Breast epithelium (tissue), 4 donors: ENCODE measurements around the gene CCL19. TPM values are rescaled to one million over a fixed set of nuclear protein-coding genes. Genes with fewer than 3 reads are reported as not detected.

Source experiments
- DNase-seq, 2 donors: peaks; one replicate each; pipeline ENCODE4 v3.0.0-alpha.2; 2019; ENCODE audit warnings: low spot score in 2 of 2
- H3K27ac ChIP-seq, 2 donors: fragments of 200-600 bp; sonication (generic) in 1 of 2; one replicate each; pipeline ENCODE4 v1.5.1; 2016 to 2019; ENCODE audit warnings: mild to moderate bottlenecking in 1 of 2
- H3K27me3 ChIP-seq, 2 donors: fragments of 200-600 bp; sonication (generic) in 1 of 2; one replicate each; pipeline versions ENCODE4 v1.5.1 to v1.6.0; 2017 to 2019; ENCODE audit warnings: control low read depth in 1 of 2, mild to moderate bottlenecking in 1 of 2
- H3K36me3 ChIP-seq: fragments of 200-600 bp; one replicate; pipeline ENCODE4 v1.5.1; 2019
- H3K4me1 ChIP-seq, 2 donors: fragments of 200-600 bp; sonication (generic); one replicate each; pipeline ENCODE4 v1.5.1; 2016 to 2019; ENCODE audit warnings: control low read depth in 1 of 2
- H3K4me3 ChIP-seq, 3 donors: fragments of 200-600 bp; sonication (generic); 1 replicate in 2 of 3; 2 replicates in 1 of 3; pipeline ENCODE4 v1.5.1; 2016 to 2019; ENCODE audit warnings: mild to moderate bottlenecking in 3 of 3, moderate library complexity in 2 of 3
- H3K9me3 ChIP-seq, 2 donors: fragments of 200-600 bp; sonication (generic) in 1 of 2; one replicate each; pipeline ENCODE4 v1.5.1; 2016 to 2019; ENCODE audit warnings: control low read depth in 1 of 2
- CTCF ChIP-seq, 3 donors: fragments of 450-650 bp; IDR thresholded peaks; one replicate each; pipeline ENCODE4 v1.5.1; 2016 to 2017; ENCODE audit warnings: antibody characterized with exemption in 3 of 3, mild to moderate bottlenecking in 3 of 3, moderate library complexity in 3 of 3
- POLR2A ChIP-seq: fragments of 450-650 bp; IDR thresholded peaks from one replicate; pipeline ENCODE4 v1.6.1; 2016; ENCODE audit warnings: antibody characterized with exemption, mild to moderate bottlenecking, moderate library complexity
- POLR2AphosphoS5 ChIP-seq, 3 donors: sonication (generic); formaldehyde crosslinking; IDR thresholded peaks; one replicate each; pipeline ENCODE4 v1.6.1; 2017; ENCODE audit warnings: antibody characterized with exemption in 3 of 3
- intact Hi-C: fragments of 100-400 bp; cut with DNase I; formaldehyde crosslinking; loops from one replicate; pipeline ENCODE4 v1.15.1; 2023; ENCODE audit warnings: low total_unique reads
- total RNA-seq, 3 donors: library from RNA; depleted of rRNA; stranded (reverse); fragments of >200 nt; gene quantifications; one replicate each; pipeline ENCODE4 v1.1.0, GENCODE V29; 2016

CCL19 gene
- total RNA-seq, 3 donors from 2014 or later: 0.88 to 5.6 (median 1.3) TPM

DNA sequence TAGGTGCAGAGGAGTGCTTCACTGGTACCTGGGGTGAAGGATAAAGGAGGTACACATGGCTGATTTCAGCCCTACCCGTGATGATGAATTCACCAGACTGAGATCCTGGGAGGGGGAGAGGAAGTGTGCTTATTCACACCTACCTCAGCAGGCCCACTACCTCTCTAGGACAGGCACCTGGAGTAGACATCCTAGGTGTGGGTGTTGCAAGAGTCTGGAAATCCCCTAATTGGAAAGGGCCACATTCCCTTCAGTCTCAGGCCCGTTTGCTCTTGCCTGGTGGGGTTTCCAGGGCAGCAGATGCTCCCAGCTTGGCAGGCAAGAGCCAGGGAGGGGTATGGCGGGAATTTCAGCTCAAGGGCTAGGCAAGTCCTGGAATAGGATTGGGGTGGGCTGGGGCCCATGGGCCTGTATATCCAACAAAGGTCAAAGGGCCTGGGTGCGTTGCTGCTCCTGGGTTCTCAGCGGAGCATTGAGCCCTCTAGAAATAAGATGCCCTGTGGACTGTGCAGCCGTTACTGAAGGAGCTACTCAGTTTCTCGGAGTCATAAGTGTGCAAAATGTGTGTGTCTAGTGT is 24.7 kb upstream of the CCL19 start:
- DNase-seq: no peak
- intact Hi-C loops: no loop called here
- no peaks in the 10 kb centered on the region for H3K4me1 ChIP-seq
- H3K27me3 ChIP-seq: no peaks in the 10 kb centered on the region
- no peak overlapping the region for H3K4me3 ChIP-seq
- no peak overlapping the region for H3K27ac ChIP-seq
- TF ChIP-seq CTCF (IDR thresholded peaks at IDR 0.05): no peak
- TF ChIP-seq POLR2A: no peak
- no peak for TF ChIP-seq POLR2AphosphoS5 (IDR thresholded peaks at IDR 0.05)
- H3K36me3 ChIP-seq: no peaks in the 10 kb centered on the region
- no peaks in the 10 kb centered on the region for H3K9me3 ChIP-seq

DNA sequence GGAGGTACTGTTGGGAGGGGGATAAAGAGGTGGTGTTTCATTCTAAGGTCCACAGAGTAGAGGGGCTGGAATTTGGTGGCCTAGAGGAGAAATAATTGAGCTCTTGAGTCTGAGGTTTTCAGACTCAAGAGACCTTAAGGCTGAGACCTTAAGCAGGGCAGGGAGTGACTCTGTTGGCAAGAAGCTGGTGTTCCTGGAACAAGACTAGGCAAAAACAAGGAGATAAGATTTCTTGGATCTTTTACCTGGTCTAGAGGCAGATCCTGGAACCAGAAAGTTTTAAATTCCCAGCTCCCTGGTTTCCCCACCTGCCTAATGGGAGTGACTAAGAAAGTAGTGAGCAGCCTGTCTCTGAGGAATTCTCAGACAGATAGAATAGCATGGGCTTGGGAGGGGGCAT is 22.9 kb upstream of the CCL19 start:
- Histone ChIP-seq H3K27ac (no peak overlapping the region), H3K4me3 (no peak overlapping the region), H3K27me3 (no peaks in the 10 kb centered on the region), H3K9me3 (no peaks in the 10 kb centered on the region), H3K36me3 (no peaks in the 10 kb centered on the region), H3K4me1 (no peaks in the 10 kb centered on the region)
- intact Hi-C loops: no loop called here
- TF ChIP-seq CTCF (IDR thresholded peaks at IDR 0.05) (no peak), POLR2AphosphoS5 (IDR thresholded peaks at IDR 0.05) (no peak), POLR2A (no peak)
- DNase-seq: no peak

- intact Hi-C loops: no loop called here
- no peaks in the 10 kb centered on the region for H3K27me3 ChIP-seq
- H3K27ac ChIP-seq: no peak overlapping the region
- no peaks in the 10 kb centered on the region for H3K9me3 ChIP-seq
- DNase-seq: no peak
- H3K4me1 ChIP-seq: no peaks in the 10 kb centered on the region
- no peaks in the 10 kb centered on the region for H3K36me3 ChIP-seq
- H3K4me3 ChIP-seq: no peak overlapping the region
- no peak for TF ChIP-seq POLR2A
- no peak for TF ChIP-seq CTCF (IDR thresholded peaks at IDR 0.05)
- no peak for TF ChIP-seq POLR2AphosphoS5 (IDR thresholded peaks at IDR 0.05)
These were observed 21.1 kb upstream of the CCL19 start for GRCh38 chr9:34712140-34712539.

- Histone ChIP-seq H3K27me3 (no peaks in the 10 kb centered on the region), H3K4me3 (no peak within 1 kb of the TSS), H3K36me3 (no peaks in the 10 kb centered on the region), H3K27ac (no peak within 1 kb of the TSS), H3K4me1 (no peaks in the 10 kb centered on the region), H3K9me3 (no peaks in the 10 kb centered on the region)
- intact Hi-C loops: no loop called here
- TF ChIP-seq POLR2A (no peak), CTCF (IDR thresholded peaks at IDR 0.05) (no peak), POLR2AphosphoS5 (IDR thresholded peaks at IDR 0.05) (no peak)
- no peak for DNase-seq
These were observed 18.9 kb upstream of the CCL19 start, which contains the start of gene CCL21 for GRCh38 chr9:34710023-34710422. TSS of gene CCL21 (minus strand) at chr9:34710136. CDS start at chr9:34710066, 70 bp downstream.

DNA sequence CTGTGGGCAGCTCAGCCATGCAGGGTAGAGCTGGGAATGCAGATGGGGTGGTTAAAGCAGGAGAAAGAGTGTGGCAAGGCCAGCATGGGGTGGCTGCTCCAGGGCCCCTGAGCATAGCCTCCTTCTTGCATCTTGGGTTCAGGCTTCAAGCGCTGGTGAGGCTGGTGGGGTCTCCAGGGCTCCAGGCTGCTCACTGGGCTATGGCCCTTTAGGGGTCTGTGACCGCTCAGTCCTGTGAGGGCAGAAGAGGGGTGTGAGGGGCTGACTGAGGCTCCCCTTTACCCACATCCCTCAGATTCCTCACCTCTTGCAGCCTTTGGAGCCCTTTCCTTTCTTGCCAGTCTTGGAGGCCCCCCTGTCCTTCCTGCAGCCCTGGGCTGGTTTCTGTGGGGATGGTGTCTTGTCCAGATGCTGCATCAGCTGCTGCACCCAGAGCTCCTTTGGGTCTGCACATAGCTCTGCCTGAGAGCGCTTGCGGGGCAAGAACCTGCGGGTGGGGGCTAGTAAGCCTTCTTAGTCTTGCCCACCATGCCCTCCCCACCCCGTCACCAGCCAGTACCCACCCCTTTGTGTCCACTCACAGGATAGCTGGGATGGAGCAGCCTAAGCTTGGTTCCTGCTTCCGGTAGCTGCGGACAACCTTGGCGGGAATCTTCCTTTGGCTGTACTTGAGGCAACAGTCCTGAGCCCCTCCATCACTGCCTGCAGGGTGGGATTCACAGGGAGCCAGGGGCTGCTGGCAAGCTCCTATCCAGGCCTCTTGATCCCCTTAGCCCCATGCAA is 18.3 kb upstream of the CCL19 start:
- Histone ChIP-seq H3K4me1 (no peaks in the 10 kb centered on the region), H3K36me3 (no peaks in the 10 kb centered on the region), H3K27me3 (no peaks in the 10 kb centered on the region), H3K4me3 (no peak overlapping the region), H3K9me3 (no peaks in the 10 kb centered on the region), H3K27ac (no peak overlapping the region)
- intact Hi-C loops: no loop called here
- TF ChIP-seq CTCF (IDR thresholded peaks at IDR 0.05) (no peak), POLR2A (no peak), POLR2AphosphoS5 (IDR thresholded peaks at IDR 0.05) (no peak)
- DNase-seq: no peak
